ENCODE data around the gene SRRD. TPM values are rescaled to one million over a fixed set of nuclear protein-coding genes. Genes with fewer than 3 reads are reported as not detected.

Gene SRRD
- total RNA-seq, 1 experiment from 2014 or later, result 25.6 TPM

- no peak overlapping the region for H3K4me3 Mint-ChIP-seq (ENCODE audit: low read depth, unreplicated experiment)
- H3K27ac Mint-ChIP-seq (ENCODE audit: unreplicated experiment), result no peak overlapping the region
- CTCF ChIA-PET, result no interaction called here
- H3K4me1 Mint-ChIP-seq (ENCODE audit: low read depth, unreplicated experiment), result no peaks in the 10 kb centered on the region
- DNase-seq, result no peak
- peaks cover 44% of the 10 kb centered on the region for H3K36me3 Mint-ChIP-seq (ENCODE audit: insufficient read depth, unreplicated experiment)
- H3K9me3 Mint-ChIP-seq (ENCODE audit: low read depth, unreplicated experiment), result no peaks in the 10 kb centered on the region
- TF ChIP-seq CTCF (IDR thresholded peaks at IDR 0.05; ENCODE audit: unreplicated experiment), result no peak
- no peaks in the 10 kb centered on the region for H3K27me3 Mint-ChIP-seq (ENCODE audit: unreplicated experiment)
- intact Hi-C loops (cut with micrococcal nuclease; ENCODE audit: unreplicated experiment), result no loop called here
- no TSS peak for BruUV-seq (replicated peaks)
These were observed 12.8 kb downstream of the SRRD start for GRCh38 chr22:26496456-26496855.

- intact Hi-C loops (cut with micrococcal nuclease; ENCODE audit: unreplicated experiment), result no loop called here
- TSS peak; percentile 30 for BruUV-seq (replicated peaks)
- no peak for DNase-seq
- Mint-ChIP-seq H3K27ac (ENCODE audit: unreplicated experiment) (no peak overlapping the region), H3K9me3 (ENCODE audit: low read depth, unreplicated experiment) (no peaks in the 10 kb centered on the region), H3K4me1 (ENCODE audit: low read depth, unreplicated experiment) (no peaks in the 10 kb centered on the region), H3K36me3 (ENCODE audit: insufficient read depth, unreplicated experiment) (peaks cover 63% of the 10 kb centered on the region), H3K4me3 (ENCODE audit: low read depth, unreplicated experiment) (no peak overlapping the region), H3K27me3 (ENCODE audit: unreplicated experiment) (no peaks in the 10 kb centered on the region)
- no peak for TF ChIP-seq CTCF (IDR thresholded peaks at IDR 0.05; ENCODE audit: unreplicated experiment)
- CTCF ChIA-PET, result interaction anchor here (0.5 to 0.7 kb wide), 2 partner anchors 906 to 1220 kb away, joined by 3 read pairs; no protein-coding TSS in a partner anchor
These were observed 15.6 kb downstream of the SRRD start for GRCh38 chr22:26499188-26499703.

GRCh38 chr22:26501996-26502395, 18.3 kb downstream of the SRRD start:
- no peaks in the 10 kb centered on the region for H3K4me1 Mint-ChIP-seq (ENCODE audit: low read depth, unreplicated experiment)
- no peak overlapping the region for H3K27ac Mint-ChIP-seq (ENCODE audit: unreplicated experiment)
- BruUV-seq (replicated peaks), result no TSS peak
- CTCF ChIA-PET, result interaction anchor here (0.6 to 1.3 kb wide), 3 partner anchors 10 to 229 kb away, joined by 3 to 9 read pairs (median 6); partner anchors contain the start of gene TFIP11
- DNase-seq, result no peak
- peaks cover 55% of the 10 kb centered on the region for H3K36me3 Mint-ChIP-seq (ENCODE audit: insufficient read depth, unreplicated experiment)
- H3K9me3 Mint-ChIP-seq (ENCODE audit: low read depth, unreplicated experiment), result no peaks in the 10 kb centered on the region
- no peak for TF ChIP-seq CTCF (IDR thresholded peaks at IDR 0.05; ENCODE audit: unreplicated experiment)
- intact Hi-C loops (cut with micrococcal nuclease; ENCODE audit: unreplicated experiment), result no loop called here
- no peaks in the 10 kb centered on the region for H3K27me3 Mint-ChIP-seq (ENCODE audit: unreplicated experiment)
- H3K4me3 Mint-ChIP-seq (ENCODE audit: low read depth, unreplicated experiment), result no peak overlapping the region

- H3K4me3 Mint-ChIP-seq (ENCODE audit: low read depth, unreplicated experiment), result no peak overlapping the region
- no peaks in the 10 kb centered on the region for H3K4me1 Mint-ChIP-seq (ENCODE audit: low read depth, unreplicated experiment)
- peak; percentile 61 for TF ChIP-seq CTCF (IDR thresholded peaks at IDR 0.05; ENCODE audit: unreplicated experiment)
- H3K36me3 Mint-ChIP-seq (ENCODE audit: insufficient read depth, unreplicated experiment), result peaks cover 47% of the 10 kb centered on the region
- H3K27me3 Mint-ChIP-seq (ENCODE audit: unreplicated experiment), result no peaks in the 10 kb centered on the region
- H3K27ac Mint-ChIP-seq (ENCODE audit: unreplicated experiment), result no peak overlapping the region
- peak; percentile 14 for DNase-seq
- CTCF ChIA-PET, result interaction anchor here (0.7 to 1.3 kb wide), 3 partner anchors 9 to 163 kb away, joined by 3 read pairs; partner anchors contain the start of gene TFIP11
- no peaks in the 10 kb centered on the region for H3K9me3 Mint-ChIP-seq (ENCODE audit: low read depth, unreplicated experiment)
- intact Hi-C loops (cut with micrococcal nuclease; ENCODE audit: unreplicated experiment), result no loop called here
- no TSS peak for BruUV-seq (replicated peaks)
These were observed 19.2 kb downstream of the SRRD start for GRCh38 chr22:26502688-26503561.
